Ishikawa (cell line): ENCODE results near the gene TPRG1L.

ENCODE experiments used
- CEBPB ChIP-seq: IDR thresholded peaks from 2 replicates; pipeline ENCODE4 v1.6.1; 2012
- CREB1 ChIP-seq: IDR thresholded peaks from 2 replicates; pipeline ENCODE4 v1.6.1; 2012; ENCODE audit warnings: low read depth
- EGR1 ChIP-seq: IDR thresholded peaks from 2 replicates; pipeline ENCODE4 v1.6.1; 2012
- EP300 ChIP-seq: IDR thresholded peaks from 2 replicates; pipeline ENCODE4 v1.6.1; 2012; ENCODE audit warnings: borderline replicate concordance
- FOXM1 ChIP-seq: IDR thresholded peaks from 2 replicates; pipeline ENCODE4 v1.6.1; 2012; ENCODE audit warnings: low read depth, borderline replicate concordance
- NFIC ChIP-seq: IDR thresholded peaks from 2 replicates; pipeline ENCODE4 v1.6.1; 2012
- RAD21 ChIP-seq: IDR thresholded peaks from 2 replicates; pipeline ENCODE4 v1.6.1; 2012; ENCODE audit warnings: low read depth
- TAF1 ChIP-seq: IDR thresholded peaks from 2 replicates; pipeline ENCODE4 v1.6.1; 2012; ENCODE audit warnings: low read depth, mild to moderate bottlenecking
- TCF12 ChIP-seq: IDR thresholded peaks from 2 replicates; pipeline ENCODE4 v1.6.1; 2012; ENCODE audit warnings: low read depth
- TEAD4 ChIP-seq: IDR thresholded peaks from 2 replicates; pipeline ENCODE4 v1.6.1; 2012
- YY1 ChIP-seq: IDR thresholded peaks from 2 replicates; pipeline ENCODE4 v1.6.1; 2012; ENCODE audit warnings: low read depth
- ZBTB7A ChIP-seq: IDR thresholded peaks from 2 replicates; pipeline ENCODE4 v1.6.1; 2012; ENCODE audit warnings: low read depth
- TF ChIP-seq, protein P1 (sequence below): IDR thresholded peaks from 2 replicates; pipeline ENCODE4 v1.6.1; 2012
- TF ChIP-seq, protein P2 (sequence below): IDR thresholded peaks from 2 replicates; pipeline ENCODE4 v1.6.1; 2012
- TF ChIP-seq, protein P3 (sequence below): IDR thresholded peaks from 2 replicates; pipeline ENCODE4 v1.6.1; 2012; ENCODE audit warnings: low read depth, mild to moderate bottlenecking

The TPRG1L gene

DNA sequence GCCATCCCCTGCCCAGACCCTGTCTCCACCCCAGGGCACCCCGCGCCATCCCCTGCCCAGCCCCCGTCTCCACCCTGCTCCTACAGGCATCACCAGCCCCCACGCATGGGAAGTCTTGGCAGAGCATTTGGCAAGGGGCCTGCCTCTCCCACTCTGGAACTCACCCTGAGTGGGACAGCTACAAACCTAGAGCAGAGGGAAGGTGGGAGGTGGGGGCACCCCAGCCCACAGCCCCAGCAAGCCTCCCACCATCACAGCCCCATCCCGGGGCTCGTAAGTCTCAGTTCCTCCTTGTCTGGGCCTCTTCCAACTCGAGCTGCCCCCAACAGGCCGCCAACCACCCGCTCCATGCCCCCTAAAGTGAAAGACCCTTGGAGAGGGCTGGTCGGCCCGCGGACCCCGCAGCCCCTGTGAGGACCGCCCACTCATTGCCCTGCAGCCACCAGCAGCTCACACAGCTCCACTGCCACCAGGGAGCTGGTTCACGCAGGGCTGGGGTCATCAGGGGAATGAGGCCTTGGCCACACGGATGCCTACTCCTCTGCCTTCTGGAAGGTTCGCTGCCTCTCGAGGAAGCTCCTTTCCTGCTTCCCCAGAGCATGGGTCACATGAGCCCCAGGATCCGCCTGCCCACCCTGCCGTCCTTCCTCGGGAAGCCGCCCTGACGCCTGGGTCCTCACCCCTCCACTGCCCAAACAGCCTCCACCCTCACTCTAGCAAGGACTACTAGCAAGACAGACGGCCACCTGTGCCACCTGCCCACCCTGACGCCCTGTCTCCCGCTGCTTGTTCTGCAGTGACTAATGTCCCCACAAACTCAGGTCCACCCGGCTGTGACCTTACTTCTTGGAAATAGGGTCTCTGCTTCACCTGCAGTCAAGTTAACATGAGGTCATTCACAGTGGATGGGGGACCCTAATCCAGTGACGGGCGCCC, 27.9 kb upstream of the TPRG1L start:
- TF ChIP-seq RAD21 (no peak), ZBTB7A (no peak), YY1 (no peak), TCF12 (no peak), EGR1 (no peak), TAF1 (no peak), EP300 (no peak)
- TF ChIP-seq, protein P1, sequence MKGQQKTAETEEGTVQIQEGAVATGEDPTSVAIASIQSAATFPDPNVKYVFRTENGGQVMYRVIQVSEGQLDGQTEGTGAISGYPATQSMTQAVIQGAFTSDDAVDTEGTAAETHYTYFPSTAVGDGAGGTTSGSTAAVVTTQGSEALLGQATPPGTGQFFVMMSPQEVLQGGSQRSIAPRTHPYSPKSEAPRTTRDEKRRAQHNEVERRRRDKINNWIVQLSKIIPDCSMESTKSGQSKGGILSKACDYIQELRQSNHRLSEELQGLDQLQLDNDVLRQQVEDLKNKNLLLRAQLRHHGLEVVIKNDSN, result no peak

DNA sequence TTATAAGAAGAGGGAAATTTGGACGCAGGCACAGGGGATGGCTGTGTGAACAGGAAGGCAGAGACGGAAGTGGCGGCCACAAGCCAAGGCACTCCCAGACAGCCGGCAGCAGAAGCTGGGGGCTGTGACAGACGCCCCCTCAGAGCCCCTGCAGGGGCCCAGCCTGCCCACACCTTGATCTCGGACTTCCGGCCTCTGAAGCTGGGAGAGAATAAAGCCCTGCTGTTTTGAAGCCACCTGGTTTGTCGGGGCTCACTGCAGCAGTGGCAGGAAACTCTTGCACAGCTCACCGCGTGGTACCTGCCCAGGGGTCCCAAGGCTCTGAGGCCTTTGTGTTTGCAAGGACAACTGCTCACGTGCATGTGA, 27.2 kb upstream of the TPRG1L start:
- no peak for TF ChIP-seq CREB1
- no peak for TF ChIP-seq FOXM1
- TF ChIP-seq, protein P2, sequence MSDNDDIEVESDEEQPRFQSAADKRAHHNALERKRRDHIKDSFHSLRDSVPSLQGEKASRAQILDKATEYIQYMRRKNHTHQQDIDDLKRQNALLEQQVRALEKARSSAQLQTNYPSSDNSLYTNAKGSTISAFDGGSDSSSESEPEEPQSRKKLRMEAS, result no peak
- no peak for TF ChIP-seq TAF1
- TF ChIP-seq, protein P3, sequence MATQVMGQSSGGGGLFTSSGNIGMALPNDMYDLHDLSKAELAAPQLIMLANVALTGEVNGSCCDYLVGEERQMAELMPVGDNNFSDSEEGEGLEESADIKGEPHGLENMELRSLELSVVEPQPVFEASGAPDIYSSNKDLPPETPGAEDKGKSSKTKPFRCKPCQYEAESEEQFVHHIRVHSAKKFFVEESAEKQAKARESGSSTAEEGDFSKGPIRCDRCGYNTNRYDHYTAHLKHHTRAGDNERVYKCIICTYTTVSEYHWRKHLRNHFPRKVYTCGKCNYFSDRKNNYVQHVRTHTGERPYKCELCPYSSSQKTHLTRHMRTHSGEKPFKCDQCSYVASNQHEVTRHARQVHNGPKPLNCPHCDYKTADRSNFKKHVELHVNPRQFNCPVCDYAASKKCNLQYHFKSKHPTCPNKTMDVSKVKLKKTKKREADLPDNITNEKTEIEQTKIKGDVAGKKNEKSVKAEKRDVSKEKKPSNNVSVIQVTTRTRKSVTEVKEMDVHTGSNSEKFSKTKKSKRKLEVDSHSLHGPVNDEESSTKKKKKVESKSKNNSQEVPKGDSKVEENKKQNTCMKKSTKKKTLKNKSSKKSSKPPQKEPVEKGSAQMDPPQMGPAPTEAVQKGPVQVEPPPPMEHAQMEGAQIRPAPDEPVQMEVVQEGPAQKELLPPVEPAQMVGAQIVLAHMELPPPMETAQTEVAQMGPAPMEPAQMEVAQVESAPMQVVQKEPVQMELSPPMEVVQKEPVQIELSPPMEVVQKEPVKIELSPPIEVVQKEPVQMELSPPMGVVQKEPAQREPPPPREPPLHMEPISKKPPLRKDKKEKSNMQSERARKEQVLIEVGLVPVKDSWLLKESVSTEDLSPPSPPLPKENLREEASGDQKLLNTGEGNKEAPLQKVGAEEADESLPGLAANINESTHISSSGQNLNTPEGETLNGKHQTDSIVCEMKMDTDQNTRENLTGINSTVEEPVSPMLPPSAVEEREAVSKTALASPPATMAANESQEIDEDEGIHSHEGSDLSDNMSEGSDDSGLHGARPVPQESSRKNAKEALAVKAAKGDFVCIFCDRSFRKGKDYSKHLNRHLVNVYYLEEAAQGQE, result no peak
- TF ChIP-seq NFIC, result no peak
- no peak for TF ChIP-seq RAD21
- no peak for TF ChIP-seq ZBTB7A
- TF ChIP-seq TEAD4, result no peak
- TF ChIP-seq EP300, result no peak

DNA sequence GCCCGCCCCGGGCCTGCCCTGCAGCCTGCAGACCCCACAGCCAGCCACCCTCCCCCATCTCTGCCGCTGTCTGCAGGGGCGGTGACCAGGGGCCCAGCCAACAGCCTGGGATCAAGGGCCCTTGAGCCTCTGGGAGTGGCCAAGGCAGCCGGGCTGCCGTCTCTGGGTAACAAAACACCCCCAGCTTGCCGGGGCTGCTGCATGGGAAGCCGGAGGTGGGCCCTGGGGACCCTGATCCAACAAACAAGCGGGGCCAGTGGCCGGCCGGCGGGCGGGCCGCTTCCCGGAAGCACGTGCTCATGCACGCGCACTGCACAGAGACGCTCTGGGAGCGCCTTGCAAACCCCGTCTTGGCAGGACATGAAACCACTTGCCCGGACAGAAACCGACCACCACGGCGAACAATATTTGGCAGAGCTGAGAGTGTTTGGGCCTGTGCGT, 26.7 kb upstream of the TPRG1L start:
- no peak for TF ChIP-seq CREB1
- TF ChIP-seq, protein P2, result no peak
- no peak for TF ChIP-seq TEAD4
- TF ChIP-seq EP300, result no peak
- TF ChIP-seq, protein P3, result no peak
- TF ChIP-seq, protein P1, result no peak
- TF ChIP-seq FOXM1, result no peak
- TF ChIP-seq TCF12, result no peak
- TF ChIP-seq ZBTB7A, result no peak
- TF ChIP-seq TAF1, result no peak
- TF ChIP-seq RAD21, result no peak
- no peak for TF ChIP-seq CEBPB
- TF ChIP-seq NFIC, result no peak
- no peak for TF ChIP-seq YY1

DNA sequence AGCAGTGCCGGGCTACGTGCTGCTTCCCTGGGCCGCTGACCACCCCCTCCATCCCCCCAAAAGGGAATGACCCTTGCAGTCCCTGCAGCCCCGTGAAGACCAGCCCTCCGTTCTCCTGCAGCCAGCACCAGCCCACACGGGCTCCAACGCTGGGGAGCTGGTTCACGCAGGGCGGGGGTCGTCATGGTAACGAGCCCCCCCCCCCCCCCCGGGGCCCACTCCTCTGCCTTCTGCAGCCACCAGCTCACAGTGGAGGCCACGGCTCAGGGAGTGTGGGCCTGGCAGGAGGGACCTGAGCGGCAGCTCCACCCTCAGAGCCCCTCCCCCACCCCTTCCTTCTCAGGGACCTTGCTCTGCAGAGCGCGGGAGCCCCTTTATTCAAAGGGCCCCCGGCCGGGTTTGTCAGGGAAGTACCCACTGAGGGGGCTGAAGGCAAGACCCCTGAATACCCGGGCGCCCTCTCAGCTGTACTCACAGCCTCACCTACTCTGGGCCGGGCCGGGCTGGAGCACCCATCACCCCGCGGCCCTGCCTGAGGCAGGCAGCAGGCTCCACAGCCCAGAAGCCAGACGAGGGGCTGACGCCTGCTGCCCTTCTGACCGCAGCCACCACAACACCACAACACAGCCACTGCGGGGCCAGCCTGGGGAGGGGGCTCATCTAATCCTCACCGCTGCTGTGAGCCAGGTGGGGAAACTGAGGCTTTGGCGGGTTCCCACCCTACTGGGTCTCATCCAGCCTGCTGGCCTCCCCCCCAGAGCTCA, 26.1 kb upstream of the TPRG1L start:
- TF ChIP-seq CREB1 (no peak), FOXM1 (no peak), YY1 (no peak), TCF12 (no peak), EGR1 (no peak), ZBTB7A (no peak), TAF1 (no peak), CEBPB (no peak), NFIC (no peak), RAD21 (no peak), EP300 (no peak), TEAD4 (no peak)
- TF ChIP-seq, protein P3, result no peak
- TF ChIP-seq, protein P1, result no peak
- TF ChIP-seq, protein P2, result no peak
